Gastrocnemius medialis (tissue), 4 donors: ENCODE results near the gene CSF1. TPM values are rescaled to one million over a fixed set of nuclear protein-coding genes. Genes with fewer than 3 reads are reported as not detected.
"Not testable (repeated sequence)": the region's sequence is repeated elsewhere in the genome, so short reads cannot be mapped to it uniquely, and the experiment has no call there.

Experiments
- ATAC-seq, 2 donors: fragments of 150-250 bp; one replicate each; pipeline ENCODE4 v1.9.1; 2016
- DNase-seq, 2 donors: peaks; one replicate each; pipeline ENCODE4 v3.0.0-alpha.2; 2019
- H3K27ac ChIP-seq, 4 donors: fragments of 200-600 bp; sonication (generic); 1 replicate in 1 of 4; 2 replicates in 3 of 4; pipeline ENCODE4 v1.5.1; 2016 to 2018; ENCODE audit warnings: mild to moderate bottlenecking in 2 of 4, moderate library complexity in 1 of 4
- H3K27me3 ChIP-seq, 3 donors: fragments of 200-600 bp; sonication (generic) in 2 of 3; 1 replicate in 1 of 3; 2 replicates in 2 of 3; pipeline versions ENCODE4 v1.5.1 to v1.6.0; 2016 to 2019; ENCODE audit warnings: mild to moderate bottlenecking in 1 of 3, moderate library complexity in 1 of 3
- H3K36me3 ChIP-seq, 2 donors: fragments of 200-600 bp; sonication (generic) in 1 of 2; one replicate each; pipeline ENCODE4 v1.5.1; 2017 to 2018
- H3K4me1 ChIP-seq, 2 donors: fragments of 200-600 bp; sonication (generic) in 1 of 2; one replicate each; pipeline ENCODE4 v1.5.1; 2016 to 2017; ENCODE audit warnings: mild to moderate bottlenecking in 2 of 2
- H3K4me3 ChIP-seq, 4 donors: fragments of 200-600 bp; sonication (generic) in 3 of 4; 1 replicate in 1 of 4; 2 replicates in 3 of 4; pipeline ENCODE4 v1.5.1; 2016 to 2019; ENCODE audit warnings: mild to moderate bottlenecking in 2 of 4
- H3K9me3 ChIP-seq, 3 donors: fragments of 200-600 bp; sonication (generic) in 2 of 3; 1 replicate in 1 of 3; 2 replicates in 2 of 3; pipeline ENCODE4 v1.5.1; 2016 to 2019
- CTCF ChIP-seq, 5 experiments: fragments of 450-650 bp in 3 of 5; fragments of 200-600 bp in 2 of 5; sonication (generic) in 2 of 5; IDR thresholded peaks in 4 of 5; conservative IDR thresholded peaks in 1 of 5; 1 replicate in 4 of 5; 2 replicates in 1 of 5; pipeline ENCODE4 v1.5.1; 2016 to 2019; ENCODE audit warnings: antibody characterized with exemption in 5 of 5, mild to moderate bottlenecking in 3 of 5, moderate library complexity in 3 of 5
- POLR2A ChIP-seq, 2 donors: fragments of 450-650 bp; IDR thresholded peaks; one replicate each; pipeline ENCODE4 v1.6.1; 2017; ENCODE audit warnings: antibody characterized with exemption in 2 of 2, mild to moderate bottlenecking in 2 of 2, moderate library complexity in 2 of 2
- in situ Hi-C, 4 donors: fragments of 200-750 bp; cut with MboI; loops; one replicate each; pipeline versions ENCODE4 v1.15.0 to v1.8.0; 2017; ENCODE audit warnings: low sequenced_read_pairs in 4 of 4
- intact Hi-C: fragments of 100-400 bp; cut with DNase I; formaldehyde crosslinking; loops from one replicate; pipeline ENCODE4 v1.15.1; 2023; ENCODE audit warnings: low total_unique reads
- total RNA-seq, 4 donors: library from RNA; depleted of rRNA; stranded (reverse); fragments of >200 nt; gene quantifications; one replicate each; pipeline versions ENCODE4 v1.1.0 to v1.2.3, GENCODE V29; 2016

The CSF1 gene
- total RNA-seq, 4 donors from 2014 or later = 14.6 to 31.1 (median 19.6) TPM

- H3K4me1 ChIP-seq = peaks cover 11 to 21% of the 10 kb centered on the region in 2 donors
- H3K36me3 ChIP-seq = no peaks in the 10 kb centered on the region
- intact Hi-C loops = loop anchor here (5.0 kb wide), 1 partner anchor 104 kb away; the partner anchor contains the start of gene AHCYL1
- peak overlapping the region in 1 of 4 donors; percentile 34 for H3K27ac ChIP-seq
- H3K9me3 ChIP-seq = no peaks in the 10 kb centered on the region
- H3K4me3 ChIP-seq = no peak overlapping the region
- in situ Hi-C loops = no loop called here
- no peaks in the 10 kb centered on the region for H3K27me3 ChIP-seq
- DNase-seq = no peak
- TF ChIP-seq CTCF (IDR thresholded peaks at IDR 0.05 in 4 of 5, conservative IDR thresholded peaks at IDR 0.05 in 1 of 5) (no peak), POLR2A (IDR thresholded peaks at IDR 0.05) (no peak)
- no peak for ATAC-seq
Observed at GRCh38 chr1:109878531-109879104, 32.0 kb upstream of the CSF1 start.

GRCh38 chr1:109879371-109879770 is 31.3 kb upstream of the CSF1 start:
- H3K27me3 ChIP-seq, H3K27ac ChIP-seq, H3K4me3 ChIP-seq, DNase-seq, ATAC-seq, H3K9me3 ChIP-seq, in situ Hi-C loops, H3K36me3 ChIP-seq: not testable (repeated sequence)
- intact Hi-C loops = loop anchor here (5.0 kb wide), 1 partner anchor 103 kb away; the partner anchor contains the start of gene AHCYL1
- peaks cover 16 to 21% of the 10 kb centered on the region in 2 donors for H3K4me1 ChIP-seq

- TF ChIP-seq CTCF (IDR thresholded peaks at IDR 0.05 in 4 of 5, conservative IDR thresholded peaks at IDR 0.05 in 1 of 5) (no peak), POLR2A (IDR thresholded peaks at IDR 0.05) (no peak)
- intact Hi-C loops = loop anchor here (5.0 kb wide), 1 partner anchor 102 kb away; the partner anchor contains the start of gene AHCYL1
- Histone ChIP-seq H3K4me1 (peaks cover 20 to 21% of the 10 kb centered on the region in 2 donors), H3K36me3 (no peaks in the 10 kb centered on the region), H3K27me3 (no peaks in the 10 kb centered on the region), H3K27ac (no peak overlapping the region), H3K9me3 (no peaks in the 10 kb centered on the region), H3K4me3 (no peak overlapping the region)
- DNase-seq = no peak
- in situ Hi-C loops = no loop called here
- no peak for ATAC-seq
Observed at GRCh38 chr1:109879881-109880525, 30.6 kb upstream of the CSF1 start.

GRCh38 chr1:109880971-109881894 is 29.4 kb upstream of the CSF1 start:
- in situ Hi-C loops = no loop called here
- no peaks in the 10 kb centered on the region for H3K9me3 ChIP-seq
- H3K4me1 ChIP-seq = peaks cover 21 to 22% of the 10 kb centered on the region in 2 donors
- ATAC-seq (no peak), DNase-seq (no peak)
- H3K27me3 ChIP-seq = no peaks in the 10 kb centered on the region
- no peaks in the 10 kb centered on the region for H3K36me3 ChIP-seq
- intact Hi-C loops = no loop called here
- no peak for TF ChIP-seq POLR2A (IDR thresholded peaks at IDR 0.05)
- no peak for TF ChIP-seq CTCF (IDR thresholded peaks at IDR 0.05 in 4 of 5, conservative IDR thresholded peaks at IDR 0.05 in 1 of 5)
- H3K4me3 ChIP-seq = no peak overlapping the region
- peak overlapping the region in 1 of 4 donors; percentile 19 for H3K27ac ChIP-seq

- no peak for DNase-seq
- no peak for TF ChIP-seq POLR2A (IDR thresholded peaks at IDR 0.05)
- no peak for TF ChIP-seq CTCF (IDR thresholded peaks at IDR 0.05 in 4 of 5, conservative IDR thresholded peaks at IDR 0.05 in 1 of 5)
- no peaks in the 10 kb centered on the region for H3K27me3 ChIP-seq
- in situ Hi-C loops (no loop called here), intact Hi-C loops (no loop called here)
- H3K9me3 ChIP-seq = no peaks in the 10 kb centered on the region
- H3K27ac ChIP-seq = no peak overlapping the region
- no peak overlapping the region for H3K4me3 ChIP-seq
- H3K4me1 ChIP-seq = peaks cover 17 to 19% of the 10 kb centered on the region in 2 donors
- H3K36me3 ChIP-seq = no peaks in the 10 kb centered on the region
- ATAC-seq = no peak
Observed at GRCh38 chr1:109881906-109882287, 28.8 kb upstream of the CSF1 start.
